Muscle layer of colon (tissue), 2 donors: Measurements from ENCODE around the gene CHST5.
"Not testable (repeated sequence)": the region's sequence is repeated elsewhere in the genome, so short reads cannot be mapped to it uniquely, and the experiment has no call there.

ENCODE experiments used
- H3K27ac ChIP-seq: one replicate; pipeline ENCODE4 v1.7.0; 2013; ENCODE audit warnings: low read depth, mild to moderate bottlenecking, low read length, moderate library complexity
- H3K27me3 ChIP-seq, 2 donors: one replicate each; pipeline ENCODE4 v1.7.0; 2013; ENCODE audit warnings: low read length in 2 of 2, mild to moderate bottlenecking in 2 of 2; ENCODE audit not compliant: insufficient read depth in 2 of 2, control insufficient read depth in 1 of 2
- H3K36me3 ChIP-seq: one replicate; pipeline ENCODE4 v1.7.0; 2013; ENCODE audit warnings: mild to moderate bottlenecking, low read length; ENCODE audit not compliant: insufficient read depth
- H3K4me1 ChIP-seq: one replicate; pipeline ENCODE4 v1.7.0; 2013; ENCODE audit warnings: mild to moderate bottlenecking, low read length; ENCODE audit not compliant: insufficient read depth
- H3K4me3 ChIP-seq, 2 donors: one replicate each; pipeline ENCODE4 v1.7.0; 2013; ENCODE audit warnings: low read length in 2 of 2, low read depth in 1 of 2, mild to moderate bottlenecking in 1 of 2, moderate library complexity in 1 of 2
- H3K9ac ChIP-seq: one replicate; pipeline ENCODE4 v1.7.0; 2013; ENCODE audit warnings: low read length
- H3K9me3 ChIP-seq: one replicate; pipeline ENCODE4 v1.7.0; 2013; ENCODE audit warnings: mild to moderate bottlenecking, low read length
- donor health status: abdominal sarcoma.
- donor health status: Adenocarcinoma of cecum.

Gene CHST5

GRCh38 chr16:75548456-75548855 lies 12.5 kb upstream of the CHST5 start:
- not testable (repeated sequence) for H3K4me3 ChIP-seq, H3K9ac ChIP-seq, H3K36me3 ChIP-seq, H3K4me1 ChIP-seq, H3K27ac ChIP-seq, H3K27me3 ChIP-seq, H3K9me3 ChIP-seq

DNA sequence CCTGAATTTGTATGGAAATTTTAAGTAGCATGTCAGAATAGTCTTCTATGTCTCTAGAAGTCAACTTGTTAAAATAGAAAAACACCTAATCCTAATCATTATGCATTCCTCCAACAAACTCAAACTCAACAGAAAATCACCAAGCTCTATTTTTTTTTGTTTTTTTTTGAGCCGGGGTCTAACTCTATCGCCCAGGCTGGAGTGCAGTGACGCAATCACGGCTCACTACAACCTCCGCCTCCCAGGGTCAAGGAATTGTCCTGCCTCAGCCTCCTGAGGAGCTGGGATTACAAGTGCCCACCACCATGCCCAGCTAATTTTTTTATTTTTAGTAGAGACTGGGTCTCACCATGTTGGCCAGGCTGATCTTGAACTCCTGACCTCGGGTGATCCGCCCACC lies 10.4 kb upstream of the CHST5 start:
- H3K4me1 ChIP-seq: no peaks in the 10 kb centered on the region
- no peaks in the 10 kb centered on the region for H3K27me3 ChIP-seq
- H3K27ac ChIP-seq: no peak overlapping the region
- no peak overlapping the region for H3K4me3 ChIP-seq
- H3K9ac ChIP-seq: no peak overlapping the region
- H3K9me3 ChIP-seq: no peaks in the 10 kb centered on the region
- H3K36me3 ChIP-seq: peaks cover 4% of the 10 kb centered on the region

GRCh38 chr16:75545879-75546278 lies 10.0 kb upstream of the CHST5 start:
- H3K27ac ChIP-seq, H3K27me3 ChIP-seq, H3K4me1 ChIP-seq, H3K4me3 ChIP-seq, H3K36me3 ChIP-seq, H3K9ac ChIP-seq, H3K9me3 ChIP-seq: not testable (repeated sequence)

DNA sequence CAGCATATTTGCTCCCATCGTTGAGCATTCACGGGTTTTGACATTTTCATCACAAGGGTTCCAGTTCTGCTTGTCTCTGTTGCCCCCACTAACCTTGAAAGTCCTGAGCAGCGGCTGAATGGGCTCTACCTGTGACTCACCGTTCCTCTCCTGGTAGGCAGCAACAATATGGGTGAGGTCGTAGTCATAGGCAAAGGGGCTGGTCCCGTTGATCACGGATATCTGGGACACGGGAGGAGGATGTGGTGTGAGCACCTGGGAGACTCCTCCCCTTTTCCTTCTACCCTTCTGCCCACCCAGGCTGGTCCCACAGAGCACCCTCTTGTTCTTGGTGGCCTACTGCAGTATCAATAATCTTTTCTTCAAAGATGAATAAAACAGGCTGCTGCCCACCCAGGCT lies 6.6 kb upstream of the CHST5 start:
- H3K9ac ChIP-seq, H3K27me3 ChIP-seq, H3K4me3 ChIP-seq, H3K9me3 ChIP-seq, H3K36me3 ChIP-seq, H3K27ac ChIP-seq, H3K4me1 ChIP-seq: not testable (repeated sequence)

GRCh38 chr16:75541236-75541635 lies 5.3 kb upstream of the CHST5 start:
- Histone ChIP-seq H3K9me3 (no peaks in the 10 kb centered on the region), H3K27ac (no peak overlapping the region), H3K4me3 (no peak overlapping the region), H3K27me3 (no peaks in the 10 kb centered on the region), H3K4me1 (no peaks in the 10 kb centered on the region), H3K36me3 (peaks cover 4% of the 10 kb centered on the region), H3K9ac (no peak overlapping the region)

- H3K36me3 ChIP-seq, H3K27me3 ChIP-seq, H3K27ac ChIP-seq, H3K4me3 ChIP-seq, H3K4me1 ChIP-seq, H3K9ac ChIP-seq, H3K9me3 ChIP-seq: not testable (repeated sequence)
Measured at GRCh38 chr16:75538882-75539565, 3.1 kb upstream of the CHST5 start.

DNA sequence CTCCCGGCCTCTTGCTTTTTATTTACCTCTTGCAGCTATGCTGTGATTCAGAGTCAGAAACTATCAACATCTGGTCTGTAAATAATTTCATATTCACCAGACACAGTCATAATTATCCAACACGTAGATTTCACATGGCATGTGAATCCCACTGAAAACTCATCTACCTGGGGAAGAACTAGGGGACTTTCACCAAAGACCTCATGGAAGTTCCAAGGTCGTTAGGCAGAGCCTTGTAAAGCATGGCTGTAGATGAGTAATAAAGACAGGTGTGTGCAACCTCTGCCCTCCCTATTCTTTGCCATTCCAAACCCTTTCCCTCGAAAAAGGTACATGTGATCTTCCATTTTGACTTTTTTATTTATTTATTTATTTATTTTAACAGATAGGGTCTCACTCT lies 1.9 kb upstream of the CHST5 start:
- Histone ChIP-seq H3K9me3 (no peaks in the 10 kb centered on the region), H3K36me3 (peaks cover 4% of the 10 kb centered on the region), H3K4me1 (no peaks in the 10 kb centered on the region), H3K4me3 (no peak overlapping the region), H3K9ac (no peak overlapping the region), H3K27me3 (no peaks in the 10 kb centered on the region), H3K27ac (no peak overlapping the region)

GRCh38 chr16:75535211-75535843 lies 581 bp downstream of the CHST5 start:
- Histone ChIP-seq H3K4me1 (no peaks in the 10 kb centered on the region), H3K27ac (no peak overlapping the region), H3K9me3 (no peaks in the 10 kb centered on the region), H3K36me3 (no peaks in the 10 kb centered on the region), H3K27me3 (no peaks in the 10 kb centered on the region), H3K4me3 (no peak overlapping the region), H3K9ac (no peak overlapping the region)

DNA sequence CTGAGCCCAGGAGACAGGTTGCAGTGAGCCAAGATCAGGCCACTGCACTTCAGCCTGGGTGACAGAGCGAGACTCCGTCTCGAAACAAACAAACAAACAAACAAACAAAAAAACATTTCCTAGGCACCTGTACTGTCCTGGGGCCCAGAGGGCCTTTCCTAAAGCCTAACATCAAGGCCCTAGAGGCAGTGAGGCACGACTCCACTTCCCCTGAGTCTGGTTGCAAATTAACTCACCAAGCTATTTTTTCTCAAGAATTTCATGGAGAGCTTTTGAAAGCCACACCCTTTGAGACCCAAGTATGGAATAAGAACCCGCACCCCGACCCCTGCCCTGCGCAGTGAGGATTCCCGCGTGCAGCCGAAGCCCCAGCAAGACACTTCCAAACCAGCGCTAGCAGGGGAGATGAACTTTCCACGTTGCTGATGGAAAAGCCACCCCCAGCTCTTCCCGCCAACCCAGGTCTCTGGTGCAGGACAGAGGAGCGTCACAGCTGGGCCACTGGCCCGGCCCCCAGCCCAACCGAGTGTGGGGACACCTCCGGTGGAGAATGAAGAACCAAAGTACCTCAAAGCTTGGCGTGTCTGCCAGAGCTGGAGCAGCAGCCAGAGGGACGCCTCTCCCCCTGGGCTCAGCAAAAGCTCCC lies 1.2 kb downstream of the CHST5 start:
- H3K27me3 ChIP-seq: no peaks in the 10 kb centered on the region
- H3K4me1 ChIP-seq: no peaks in the 10 kb centered on the region
- no peak overlapping the region for H3K27ac ChIP-seq
- no peaks in the 10 kb centered on the region for H3K9me3 ChIP-seq
- H3K4me3 ChIP-seq: no peak overlapping the region
- no peak overlapping the region for H3K9ac ChIP-seq
- H3K36me3 ChIP-seq: no peaks in the 10 kb centered on the region

DNA sequence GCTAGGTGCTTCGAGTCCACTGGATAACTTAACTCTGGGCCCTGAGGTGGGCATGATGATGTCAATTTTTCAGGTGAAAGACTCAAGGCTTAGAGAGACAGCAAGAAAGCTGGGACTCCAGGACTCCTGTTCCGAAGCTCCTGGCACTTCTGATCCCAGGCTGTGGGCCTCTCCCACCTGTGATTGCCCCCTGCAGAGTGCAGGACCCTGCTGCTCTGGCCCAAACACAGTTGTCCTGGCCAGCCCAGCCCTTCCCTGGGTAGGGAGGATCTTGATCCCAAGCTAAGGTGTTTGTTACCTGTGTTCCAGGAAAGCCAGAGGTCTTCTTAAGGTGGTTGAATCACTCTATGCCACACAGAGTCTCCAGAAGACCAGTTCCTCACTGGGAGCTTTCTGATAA lies 3.1 kb downstream of the CHST5 start:
- no peak overlapping the region for H3K27ac ChIP-seq
- H3K36me3 ChIP-seq: no peaks in the 10 kb centered on the region
- no peak overlapping the region for H3K9ac ChIP-seq
- no peak overlapping the region for H3K4me3 ChIP-seq
- no peaks in the 10 kb centered on the region for H3K9me3 ChIP-seq
- H3K4me1 ChIP-seq: no peaks in the 10 kb centered on the region
- no peaks in the 10 kb centered on the region for H3K27me3 ChIP-seq

- H3K9ac ChIP-seq: no peak overlapping the region
Measured at GRCh38 chr16:75532142-75532765, 3.7 kb downstream of the CHST5 start.

More at GRCh38 chr16:75532142-75532765, 3.7 kb downstream of the CHST5 start:
- Histone ChIP-seq H3K9me3 (no peaks in the 10 kb centered on the region), H3K27ac (no peak overlapping the region), H3K4me3 (no peak overlapping the region), H3K27me3 (no peaks in the 10 kb centered on the region), H3K36me3 (no peaks in the 10 kb centered on the region), H3K4me1 (no peaks in the 10 kb centered on the region)
